GM21360 (cell line): Measurements from ENCODE around the gene ASH1L.

ENCODE experiments used
- ATAC-seq: cut with Tn5 transposase; IDR thresholded peaks from one replicate; pipeline ENCODE4 v1.9.1; 2021; ENCODE audit warnings: mild to moderate bottlenecking, moderate library complexity; ENCODE audit not compliant: unreplicated experiment

Gene ASH1L

GRCh38 chr1:155285631-155286044 is 277.0 kb downstream of the ASH1L start:
- ATAC-seq = no peak
